ENCODE measurements around the gene EYS. TPM values are rescaled to one million over a fixed set of nuclear protein-coding genes. Genes with fewer than 3 reads are reported as not detected.

EYS gene
- total RNA-seq, 4 donors from 2014 or later = under 0.01 TPM; not detected in 3

DNA sequence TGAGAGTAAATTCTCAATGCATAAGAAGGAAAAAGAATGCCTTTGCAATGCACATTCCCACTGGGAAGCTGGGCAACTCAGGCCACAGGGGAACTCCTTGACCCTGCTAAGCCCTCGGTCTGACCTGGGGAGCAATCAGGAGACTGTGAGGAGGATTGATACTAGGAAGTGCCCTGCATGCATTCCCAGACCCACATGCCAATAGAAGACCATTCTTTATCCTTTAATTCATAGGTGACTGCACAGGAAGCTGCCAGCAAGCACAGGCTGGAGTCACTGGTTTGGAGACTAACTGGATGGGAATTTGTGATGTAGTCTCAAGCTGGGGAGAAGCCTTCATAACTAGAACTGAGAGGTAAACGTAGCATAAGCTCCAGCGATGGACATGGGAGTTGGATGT is 1012.7 kb downstream of the EYS start:
- Histone ChIP-seq H3K9me3 (peaks cover 0 to 35% (median 14%) of the 10 kb centered on the region in 4 donors), H3K36me3 (no peaks in the 10 kb centered on the region), H3K27me3 (no peaks in the 10 kb centered on the region), H3K4me1 (no peaks in the 10 kb centered on the region), H3K27ac (replicated peaks in 1 of 4) (no peak overlapping the region), H3K4me3 (no peak overlapping the region)
- intact Hi-C loops (cut with DNase I) = no loop called here
- no peak for TF ChIP-seq EP300 (IDR thresholded peaks at IDR 0.05)
- TF ChIP-seq, protein P1, sequence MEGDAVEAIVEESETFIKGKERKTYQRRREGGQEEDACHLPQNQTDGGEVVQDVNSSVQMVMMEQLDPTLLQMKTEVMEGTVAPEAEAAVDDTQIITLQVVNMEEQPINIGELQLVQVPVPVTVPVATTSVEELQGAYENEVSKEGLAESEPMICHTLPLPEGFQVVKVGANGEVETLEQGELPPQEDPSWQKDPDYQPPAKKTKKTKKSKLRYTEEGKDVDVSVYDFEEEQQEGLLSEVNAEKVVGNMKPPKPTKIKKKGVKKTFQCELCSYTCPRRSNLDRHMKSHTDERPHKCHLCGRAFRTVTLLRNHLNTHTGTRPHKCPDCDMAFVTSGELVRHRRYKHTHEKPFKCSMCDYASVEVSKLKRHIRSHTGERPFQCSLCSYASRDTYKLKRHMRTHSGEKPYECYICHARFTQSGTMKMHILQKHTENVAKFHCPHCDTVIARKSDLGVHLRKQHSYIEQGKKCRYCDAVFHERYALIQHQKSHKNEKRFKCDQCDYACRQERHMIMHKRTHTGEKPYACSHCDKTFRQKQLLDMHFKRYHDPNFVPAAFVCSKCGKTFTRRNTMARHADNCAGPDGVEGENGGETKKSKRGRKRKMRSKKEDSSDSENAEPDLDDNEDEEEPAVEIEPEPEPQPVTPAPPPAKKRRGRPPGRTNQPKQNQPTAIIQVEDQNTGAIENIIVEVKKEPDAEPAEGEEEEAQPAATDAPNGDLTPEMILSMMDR (IDR thresholded peaks at IDR 0.05) = no peak
- TF ChIP-seq POLR2AphosphoS5 (IDR thresholded peaks at IDR 0.05) = no peak
- TF ChIP-seq POLR2A (IDR thresholded peaks at IDR 0.05; ENCODE audit: low read depth) = no peak
- 85% methylated on average over 3 of the region's 3 CpGs for WGBS
- DNase-seq (ENCODE audit: extremely low spot score) = no peak

DNA sequence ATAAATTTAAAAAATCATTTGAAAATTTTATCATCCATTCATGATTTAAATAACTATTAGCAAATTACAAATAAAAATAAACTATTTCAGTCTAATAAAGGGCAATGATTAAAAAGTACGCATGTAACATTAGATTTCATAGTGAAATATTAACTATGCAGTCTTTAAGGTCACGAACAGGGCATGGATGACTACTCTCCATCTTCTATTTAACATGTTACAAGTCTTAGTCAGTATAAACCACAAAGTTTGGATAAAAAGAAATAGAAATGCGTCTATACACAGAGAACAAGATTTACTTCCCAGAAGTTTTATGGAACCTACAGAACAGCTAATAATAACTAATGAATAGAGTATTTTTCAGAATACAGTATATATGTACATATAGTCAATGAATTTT is 1016.0 kb downstream of the EYS start:
- WGBS = 76% methylated on average over 3 of the region's 3 CpGs
- Histone ChIP-seq H3K4me3 (no peak overlapping the region), H3K9me3 (peaks cover 0 to 24% (median 11%) of the 10 kb centered on the region in 4 donors), H3K4me1 (no peaks in the 10 kb centered on the region), H3K36me3 (no peaks in the 10 kb centered on the region), H3K27ac (replicated peaks in 1 of 4) (no peak overlapping the region), H3K27me3 (no peaks in the 10 kb centered on the region)
- no peak for TF ChIP-seq POLR2AphosphoS5 (IDR thresholded peaks at IDR 0.05)
- TF ChIP-seq POLR2A (IDR thresholded peaks at IDR 0.05; ENCODE audit: low read depth) = no peak
- TF ChIP-seq, protein P1 (IDR thresholded peaks at IDR 0.05) = no peak
- TF ChIP-seq EP300 (IDR thresholded peaks at IDR 0.05) = no peak
- no peak for DNase-seq (ENCODE audit: extremely low spot score)
- intact Hi-C loops (cut with DNase I) = no loop called here

DNA sequence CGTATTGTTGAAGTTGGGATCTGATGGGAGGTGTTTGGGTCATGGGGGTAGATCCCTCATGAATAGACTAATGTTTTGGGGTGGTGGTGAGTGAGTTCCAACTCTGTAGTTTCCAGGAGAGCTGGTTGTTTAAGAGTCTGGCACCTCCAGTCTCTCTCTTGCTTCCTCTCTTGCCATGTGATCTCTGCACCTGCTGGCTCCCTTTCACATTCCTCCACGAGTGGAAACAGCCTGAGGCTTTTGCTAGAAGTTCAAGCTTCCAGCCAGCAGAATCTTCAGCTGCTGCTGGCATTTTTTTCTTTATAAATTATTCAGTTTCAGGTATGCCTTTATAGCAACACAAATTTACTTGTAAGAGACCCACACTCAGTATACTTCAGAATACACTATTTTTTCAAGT is 1021.6 kb downstream of the EYS start:
- Histone ChIP-seq H3K9me3 (peaks cover 0 to 2% (median under 1%) of the 10 kb centered on the region in 4 donors), H3K27me3 (no peaks in the 10 kb centered on the region), H3K4me1 (no peaks in the 10 kb centered on the region), H3K27ac (replicated peaks in 1 of 4) (no peak overlapping the region), H3K36me3 (no peaks in the 10 kb centered on the region), H3K4me3 (no peak overlapping the region)
- intact Hi-C loops (cut with DNase I) = no loop called here
- WGBS = 55% methylated on average over 2 of the region's 2 CpGs
- no peak for DNase-seq (ENCODE audit: extremely low spot score)
- TF ChIP-seq POLR2AphosphoS5 (IDR thresholded peaks at IDR 0.05) (no peak), EP300 (IDR thresholded peaks at IDR 0.05) (no peak)
- TF ChIP-seq, protein P1 (IDR thresholded peaks at IDR 0.05) = no peak

DNA sequence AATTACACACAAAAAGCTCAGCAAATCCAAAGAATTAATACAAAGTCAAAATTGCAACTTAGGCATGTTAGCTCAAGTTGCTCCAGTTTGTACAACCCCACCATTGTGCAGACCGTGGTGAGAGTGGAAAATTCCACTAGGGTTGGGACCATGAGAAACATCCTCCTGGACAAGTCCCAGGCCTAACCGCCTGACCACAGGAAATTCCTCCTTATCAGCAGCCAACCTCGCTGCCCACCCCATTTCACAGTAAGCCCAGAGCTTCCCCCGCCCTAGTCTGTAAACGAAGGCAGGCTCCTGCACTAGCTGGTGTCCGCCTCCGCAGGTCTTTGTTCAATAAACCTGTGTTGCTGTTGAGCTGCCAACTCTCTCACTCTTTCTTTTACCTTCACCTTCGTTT is 1023.3 kb downstream of the EYS start:
- DNase-seq (ENCODE audit: extremely low spot score) = no peak
- Histone ChIP-seq H3K27ac (replicated peaks in 1 of 4) (no peak overlapping the region), H3K9me3 (no peaks in the 10 kb centered on the region), H3K27me3 (no peaks in the 10 kb centered on the region), H3K4me1 (no peaks in the 10 kb centered on the region), H3K36me3 (no peaks in the 10 kb centered on the region), H3K4me3 (no peak overlapping the region)
- WGBS = 65% methylated on average over 8 of the region's 8 CpGs
- no peak for TF ChIP-seq EP300 (IDR thresholded peaks at IDR 0.05)
- TF ChIP-seq POLR2A (IDR thresholded peaks at IDR 0.05; ENCODE audit: low read depth) = no peak
- TF ChIP-seq, protein P1 (IDR thresholded peaks at IDR 0.05) = no peak
- TF ChIP-seq POLR2AphosphoS5 (IDR thresholded peaks at IDR 0.05) = no peak
- intact Hi-C loops (cut with DNase I) = no loop called here

DNA sequence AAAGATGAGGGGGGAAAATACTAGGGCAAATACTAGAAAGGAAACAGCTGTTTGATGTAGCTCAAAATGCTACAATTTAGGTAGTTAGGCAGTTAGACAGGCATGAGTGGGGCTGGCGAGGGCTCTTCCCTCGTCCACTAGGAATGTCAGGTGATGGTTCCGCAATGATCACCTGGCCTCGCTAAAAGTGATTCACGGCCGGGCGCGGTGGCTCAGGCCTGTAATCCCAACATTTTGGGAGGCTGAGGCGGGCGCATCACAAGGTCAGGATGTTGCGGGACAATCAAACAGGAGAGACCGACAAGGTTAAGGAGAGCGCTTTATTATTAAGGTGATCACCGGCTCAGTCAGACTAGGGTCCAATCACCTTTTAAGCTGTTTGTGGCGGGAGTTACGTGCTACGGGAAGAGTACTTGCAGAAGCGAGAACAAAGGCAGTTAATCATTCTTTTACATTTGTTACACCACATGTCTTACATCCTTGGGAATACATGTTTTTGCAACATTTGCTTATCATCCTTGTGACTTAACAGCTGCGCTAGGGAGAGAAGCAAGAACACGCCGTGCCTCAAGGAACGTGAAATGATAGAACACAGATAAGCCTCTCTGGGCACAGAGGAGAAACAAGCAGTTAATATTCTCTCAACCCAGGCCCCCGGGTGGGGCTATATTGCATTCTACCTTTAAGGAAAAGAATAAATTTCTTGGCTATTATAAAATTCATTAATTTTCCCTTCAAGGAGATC is 1025.4 kb downstream of the EYS start:
- Histone ChIP-seq H3K27ac (replicated peaks in 1 of 4) (no peak overlapping the region), H3K27me3 (no peaks in the 10 kb centered on the region), H3K36me3 (no peaks in the 10 kb centered on the region), H3K9me3 (no peaks in the 10 kb centered on the region), H3K4me1 (no peaks in the 10 kb centered on the region), H3K4me3 (no peak overlapping the region)
- TF ChIP-seq, protein P1 (IDR thresholded peaks at IDR 0.05) = no peak
- no peak for TF ChIP-seq EP300 (IDR thresholded peaks at IDR 0.05)
- no peak for TF ChIP-seq POLR2A (IDR thresholded peaks at IDR 0.05; ENCODE audit: low read depth)
- TF ChIP-seq POLR2AphosphoS5 (IDR thresholded peaks at IDR 0.05) = no peak
- intact Hi-C loops (cut with DNase I) = no loop called here
- WGBS = 92% methylated on average over 23 of the region's 23 CpGs
- DNase-seq (ENCODE audit: extremely low spot score) = no peak
